Skin of body (tissue), 2 donors: ENCODE results near the gene ARHGEF12. TPM values are rescaled to one million over a fixed set of nuclear protein-coding genes. Genes with fewer than 3 reads are reported as not detected.

ENCODE experiments used
- DNase-seq: peaks from one replicate; lab custom pipeline; 2025; lab: John Stamatoyannopoulos, UW
- total RNA-seq: library from RNA; depleted of rRNA; stranded (reverse); fragments of >200 nt; gene quantifications from one replicate; pipeline ENCODE4 v1.2.3, GENCODE V29; 2014

ARHGEF12 gene
- 129 TPM for total RNA-seq

DNA sequence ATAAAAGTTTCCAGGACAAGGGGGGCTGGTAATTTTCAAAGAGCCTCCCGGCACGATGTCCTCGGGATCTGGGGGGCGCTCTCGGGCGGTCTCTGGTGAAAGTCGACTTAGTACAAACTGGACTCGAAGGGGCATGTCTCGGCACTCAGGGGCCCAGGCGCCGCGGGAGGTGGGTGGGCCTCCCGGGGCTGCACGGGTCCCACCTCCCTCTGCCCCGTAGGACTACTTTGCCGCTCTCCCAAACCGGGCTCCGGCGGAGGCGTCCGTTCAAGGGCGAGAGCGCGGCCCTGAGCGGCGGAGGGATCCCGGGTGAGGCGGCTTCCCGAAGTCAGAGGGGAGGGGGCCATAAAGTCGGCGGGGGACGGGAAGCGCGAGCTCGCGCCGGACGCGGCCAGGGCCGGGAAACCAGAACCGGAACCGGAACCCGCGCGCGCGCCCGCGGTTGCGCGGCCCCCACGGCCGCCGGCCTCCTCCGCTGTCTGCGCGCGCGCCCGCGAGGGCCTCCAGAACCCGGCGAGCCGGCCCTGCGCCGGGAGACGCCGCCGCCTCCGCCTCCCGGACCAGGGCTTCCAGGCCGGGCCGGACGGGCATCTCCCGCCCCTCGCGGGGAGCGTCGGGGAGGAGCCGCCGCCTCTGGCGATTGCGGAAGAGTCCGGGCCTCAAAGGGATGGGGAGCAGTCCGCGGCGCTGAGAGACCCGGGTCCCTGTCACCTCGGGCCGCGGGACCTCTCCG lies at the start of gene ARHGEF12:
TSS of gene ARHGEF12 (plus strand) at position 506 of the 733 bp plus-strand sequence. CDS start 831 bp downstream, outside the sequence.
- DNase-seq = peak; percentile 96

GRCh38 chr11:120288021-120288420 lies 48.2 kb upstream of the ARHGEF12 start:
- no peak for DNase-seq

- no peak for DNase-seq
Measured at GRCh38 chr11:120289426-120289825, 46.8 kb upstream of the ARHGEF12 start.

- no peak for DNase-seq
Measured at GRCh38 chr11:120290956-120291355, 45.3 kb upstream of the ARHGEF12 start.

DNA sequence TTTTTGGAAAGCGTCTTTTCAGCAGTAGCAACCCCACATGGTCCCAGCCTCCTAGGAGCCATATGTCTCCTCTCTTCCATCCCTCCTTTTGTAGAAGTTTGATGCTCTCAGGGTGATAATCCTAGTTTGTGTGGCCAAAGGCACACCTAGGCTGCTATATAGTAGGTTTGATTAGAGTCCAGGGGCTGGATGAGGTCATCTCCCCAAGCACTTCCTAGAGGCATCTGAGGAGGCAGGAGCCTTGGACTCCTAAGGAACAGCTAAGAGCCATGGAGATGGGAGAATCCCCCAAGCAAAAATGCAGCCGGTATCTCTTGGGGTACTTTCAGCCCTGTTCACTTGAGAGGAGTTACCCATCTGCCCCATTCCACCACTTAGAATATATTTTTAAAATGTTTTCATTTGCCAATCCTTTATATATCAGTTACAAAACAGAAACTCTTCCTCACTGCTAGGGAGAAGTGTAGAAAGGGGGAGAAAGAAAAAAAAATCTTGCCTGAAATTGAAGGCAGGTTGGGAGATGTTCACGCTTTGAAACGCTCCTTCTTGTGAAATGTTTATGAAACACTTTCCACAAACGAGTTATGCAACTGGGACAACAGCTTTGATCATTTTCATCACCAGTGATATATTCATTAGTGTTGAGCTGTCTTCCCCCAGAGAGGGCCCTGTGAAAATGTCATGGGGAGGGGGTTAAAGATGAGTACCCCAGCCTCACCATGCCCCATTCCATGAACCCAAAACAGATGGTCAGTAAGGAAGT lies 43.0 kb upstream of the ARHGEF12 start:
- DNase-seq = no peak

GRCh38 chr11:120294096-120294495 lies 42.1 kb upstream of the ARHGEF12 start:
- no peak for DNase-seq

DNA sequence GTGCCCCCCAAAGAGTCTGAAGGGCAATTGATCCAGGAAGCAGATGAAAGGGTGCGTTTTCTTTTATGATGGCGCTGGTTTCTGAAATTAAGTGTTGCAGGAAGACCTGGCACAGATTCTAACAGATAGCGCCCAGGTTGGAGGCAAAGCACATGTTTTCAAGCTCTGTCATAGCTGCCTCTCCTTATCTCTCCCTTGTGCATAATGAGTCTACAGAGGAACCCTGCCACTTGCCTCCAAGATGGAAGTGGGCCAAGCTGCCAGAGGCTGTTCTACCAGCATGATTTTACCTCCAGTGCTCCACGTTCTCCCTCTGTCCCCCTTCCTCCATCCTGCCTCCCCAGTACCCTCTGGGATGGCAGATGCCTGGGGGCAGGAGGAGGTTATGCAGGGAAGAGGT lies 41.1 kb upstream of the ARHGEF12 start:
- no peak for DNase-seq

GRCh38 chr11:120296554-120296953 lies 39.7 kb upstream of the ARHGEF12 start:
- DNase-seq = no peak

GRCh38 chr11:120298461-120298860 lies 37.8 kb upstream of the ARHGEF12 start:
- DNase-seq = no peak

- DNase-seq = no peak
Measured at GRCh38 chr11:120302001-120302805, 34.0 kb upstream of the ARHGEF12 start.

GRCh38 chr11:120303004-120303637 lies 33.1 kb upstream of the ARHGEF12 start:
- DNase-seq = no peak

- no peak for DNase-seq
Measured at GRCh38 chr11:120304526-120304925, 31.7 kb upstream of the ARHGEF12 start.

GRCh38 chr11:120305286-120305685 lies 30.9 kb upstream of the ARHGEF12 start:
- DNase-seq = no peak

DNA sequence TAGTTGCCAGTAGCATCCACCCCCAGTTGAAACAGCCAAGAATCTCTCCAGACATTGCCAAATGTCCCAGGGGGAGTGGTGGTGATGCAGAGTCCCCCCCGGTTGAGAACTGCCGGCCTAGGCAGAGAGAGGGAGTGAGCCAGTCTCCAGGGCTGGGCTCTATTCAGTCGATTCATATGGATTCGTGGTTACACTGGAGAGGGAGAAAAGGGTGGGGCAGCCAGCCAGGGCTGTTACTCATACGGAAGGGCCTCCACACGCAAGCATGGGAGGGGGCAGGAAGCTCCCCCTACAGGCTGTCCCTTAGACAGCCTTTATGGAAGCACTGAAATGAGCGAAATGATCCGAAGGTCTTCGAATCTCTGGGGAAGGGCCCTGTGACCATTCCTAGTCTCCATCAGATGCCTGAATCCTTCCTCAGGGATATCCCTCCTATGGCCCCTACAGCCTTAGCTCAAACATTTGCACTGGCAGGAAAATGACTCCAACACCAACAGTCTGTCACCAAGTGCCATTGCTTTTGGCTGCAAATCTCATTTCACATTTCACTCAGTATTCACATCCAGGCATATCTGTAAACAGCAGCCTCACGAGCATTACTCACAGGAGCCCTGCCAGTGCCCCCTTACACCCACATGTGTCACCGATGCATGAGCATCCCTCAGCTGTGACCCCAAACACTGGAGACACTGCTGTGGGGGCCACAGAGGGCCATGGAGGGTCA lies 29.5 kb upstream of the ARHGEF12 start:
- no peak for DNase-seq

DNA sequence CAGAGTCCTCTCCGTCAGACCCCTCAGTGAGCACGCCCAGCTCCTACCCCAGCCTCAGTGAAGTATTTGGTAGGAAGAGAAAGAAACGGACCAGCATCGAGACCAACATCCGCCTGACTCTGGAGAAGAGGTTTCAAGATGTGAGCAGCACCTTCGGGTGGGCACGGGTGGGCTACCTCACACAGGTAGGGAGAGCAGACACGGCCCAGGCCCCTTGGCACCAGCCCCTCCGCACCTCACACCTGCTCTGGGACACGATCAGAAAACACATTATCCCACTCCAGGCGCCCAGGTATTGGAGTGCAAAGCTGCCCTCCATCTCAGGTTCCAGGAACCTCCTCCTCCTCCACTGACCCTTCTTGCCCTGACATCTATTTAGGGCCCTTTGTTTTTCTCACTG lies 28.7 kb upstream of the ARHGEF12 start:
- DNase-seq = no peak

DNA sequence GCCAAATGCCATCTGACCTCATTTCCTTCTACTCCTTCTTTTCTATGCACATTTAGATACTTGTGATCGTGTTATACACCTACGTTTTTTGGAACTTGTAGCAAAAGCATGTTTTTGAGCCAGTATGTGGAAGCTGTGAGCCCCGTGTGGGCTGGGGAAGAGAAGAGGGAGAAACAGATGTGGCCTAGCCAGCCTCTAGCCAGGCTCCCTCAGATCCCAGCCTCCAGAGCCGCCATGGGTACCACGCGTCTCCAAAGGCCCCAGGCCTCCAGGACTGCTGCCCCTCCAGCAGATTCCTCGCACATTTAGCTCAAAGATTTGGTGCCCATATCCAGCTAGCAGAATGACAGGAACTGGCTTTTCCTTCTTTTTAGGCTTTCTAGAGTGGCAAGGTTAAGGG lies 28.1 kb upstream of the ARHGEF12 start:
- no peak for DNase-seq

DNA sequence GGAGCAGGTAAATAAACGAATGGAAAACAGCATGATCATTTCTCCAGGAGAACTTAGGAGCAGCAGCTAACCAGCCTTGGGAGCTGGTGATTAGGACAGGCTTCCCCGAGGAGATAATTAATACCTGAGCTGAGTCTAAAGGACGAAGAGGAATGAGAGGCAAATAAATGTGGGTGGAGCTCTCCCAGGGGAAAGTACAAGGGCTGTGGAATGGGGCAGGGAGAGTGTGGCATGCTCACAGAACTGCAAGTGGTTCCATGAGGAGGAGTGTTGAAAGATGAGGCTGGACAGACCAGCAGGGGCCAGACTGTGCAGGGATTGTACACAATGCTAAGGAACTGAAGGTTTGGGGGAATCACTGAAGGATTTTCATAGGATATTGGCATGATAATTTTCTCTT lies 25.3 kb upstream of the ARHGEF12 start:
- DNase-seq = no peak

DNA sequence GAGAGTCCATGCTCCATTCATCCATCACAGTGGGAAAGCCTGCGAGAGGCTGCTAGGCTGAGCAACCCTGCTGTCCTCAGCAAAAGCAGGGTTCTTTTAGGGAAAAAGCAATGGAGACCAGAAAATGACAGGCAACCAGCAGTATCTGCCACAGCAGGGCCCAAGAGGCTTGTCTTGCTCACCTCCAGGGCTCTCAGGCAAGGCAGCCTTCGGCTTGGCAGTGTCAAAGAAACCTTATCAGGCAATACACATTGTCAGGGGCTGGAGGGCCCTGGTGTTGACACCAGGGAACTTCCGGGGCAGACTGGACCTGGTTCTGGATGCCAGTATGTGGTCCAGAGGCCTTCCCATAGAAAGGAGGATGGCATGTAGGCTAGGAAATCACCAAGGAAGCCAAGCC lies 21.4 kb upstream of the ARHGEF12 start:
- DNase-seq = no peak

GRCh38 chr11:120316880-120317688 lies 19.1 kb upstream of the ARHGEF12 start:
- DNase-seq = peak; percentile 33
